MM.1S (cell line): ENCODE results near the gene MMP13.

Experiments
- EZH2 ChIP-seq: fragments of 300-600 bp; sonication (generic); optimal IDR thresholded peaks from 2 replicates; pipeline ENCODE3; 2017; ENCODE audit warnings: low read depth, mild to moderate bottlenecking, antibody characterized with exemption, low read length, mixed read lengths
- EZH2phosphoT487 ChIP-seq: fragments of 300-600 bp; sonication (generic); IDR thresholded peaks from 2 replicates; pipeline ENCODE4 v1.6.1; 2018; ENCODE audit warnings: antibody characterized with exemption, low read length
- TF ChIP-seq, protein P1 (sequence below): fragments of 300-600 bp; sonication (generic); IDR thresholded peaks from 2 replicates; pipeline ENCODE4 v1.5.1; 2016; ENCODE audit warnings: antibody characterized with exemption, low read length, mixed read lengths

DNA sequence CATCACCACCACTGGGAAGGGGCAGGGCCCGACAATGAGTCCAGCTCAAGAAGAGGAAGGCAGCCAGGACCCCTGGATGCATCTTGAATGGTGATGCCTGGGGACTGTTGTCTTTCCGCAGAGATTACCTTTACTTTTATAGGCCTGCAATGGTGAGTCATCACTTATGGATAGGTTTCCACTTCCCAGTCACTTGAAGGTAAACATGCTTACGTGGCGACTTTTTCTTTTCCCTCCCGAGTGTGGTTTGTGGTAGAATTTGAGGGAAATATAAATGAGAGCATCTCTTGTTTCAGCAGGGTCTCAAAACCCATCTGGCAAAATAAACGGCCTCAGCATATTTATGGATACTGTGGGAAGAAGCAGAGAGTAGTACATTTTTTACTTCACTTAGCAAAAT lies at the start of gene MMP13:
- TF ChIP-seq, protein P1, sequence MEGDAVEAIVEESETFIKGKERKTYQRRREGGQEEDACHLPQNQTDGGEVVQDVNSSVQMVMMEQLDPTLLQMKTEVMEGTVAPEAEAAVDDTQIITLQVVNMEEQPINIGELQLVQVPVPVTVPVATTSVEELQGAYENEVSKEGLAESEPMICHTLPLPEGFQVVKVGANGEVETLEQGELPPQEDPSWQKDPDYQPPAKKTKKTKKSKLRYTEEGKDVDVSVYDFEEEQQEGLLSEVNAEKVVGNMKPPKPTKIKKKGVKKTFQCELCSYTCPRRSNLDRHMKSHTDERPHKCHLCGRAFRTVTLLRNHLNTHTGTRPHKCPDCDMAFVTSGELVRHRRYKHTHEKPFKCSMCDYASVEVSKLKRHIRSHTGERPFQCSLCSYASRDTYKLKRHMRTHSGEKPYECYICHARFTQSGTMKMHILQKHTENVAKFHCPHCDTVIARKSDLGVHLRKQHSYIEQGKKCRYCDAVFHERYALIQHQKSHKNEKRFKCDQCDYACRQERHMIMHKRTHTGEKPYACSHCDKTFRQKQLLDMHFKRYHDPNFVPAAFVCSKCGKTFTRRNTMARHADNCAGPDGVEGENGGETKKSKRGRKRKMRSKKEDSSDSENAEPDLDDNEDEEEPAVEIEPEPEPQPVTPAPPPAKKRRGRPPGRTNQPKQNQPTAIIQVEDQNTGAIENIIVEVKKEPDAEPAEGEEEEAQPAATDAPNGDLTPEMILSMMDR, result no peak
- TF ChIP-seq EZH2phosphoT487 (no peak), EZH2 (no peak)
